ENCODE results near the gene GLA. TPM values are rescaled to one million over a fixed set of nuclear protein-coding genes. Genes with fewer than 3 reads are reported as not detected.

GLA gene
- total RNA-seq (10 to 100 TPM in 2 of 5 donors, 1 to 10 TPM in 2, not detected in 1; 6.4 to 19.6 (median 12.7) TPM), polyA plus RNA-seq (10 to 100 TPM in 2 of 3 donors, 1 to 10 TPM in 1; 8.1 to 25.6 (median 18.6) TPM)
- long read RNA-seq, donor 1, partial matches to known transcripts: 0 of 5 reads
- long read RNA-seq, donor 1, other reads (novel, unspliced or antisense): 0 of 5 reads
- long read RNA-seq, donor 2, transcript GLA-201 (7 exons, 1,318 nt): major isoform, 7 of 11 reads
- long read RNA-seq, donor 2, partial matches to known transcripts: 0 of 11 reads
- long read RNA-seq, donor 2, other reads (novel, unspliced or antisense): 0 of 11 reads
- long read RNA-seq, donor 3, partial matches to known transcripts: 0 of 5 reads
- long read RNA-seq, donor 3, other reads (novel, unspliced or antisense): 0 of 5 reads
- long read RNA-seq, donor 4: 0 reads
- long read RNA-seq, donor 5, transcript GLA-201 (7 exons, 1,318 nt): major isoform, 8 of 10 reads
- long read RNA-seq, donor 5, partial matches to known transcripts: 0 of 10 reads
- long read RNA-seq, donor 5, other reads (novel, unspliced or antisense): 0 of 10 reads
- long read RNA-seq, donor 6, transcript GLA-201 (7 exons, 1,318 nt): major isoform, 9 of 12 reads
- long read RNA-seq, donor 6, partial matches to known transcripts: 0 of 12 reads
- long read RNA-seq, donor 6, other reads (novel, unspliced or antisense): 0 of 12 reads
- long read RNA-seq, donor 7, partial matches to known transcripts: 31 of 43 reads
- long read RNA-seq, donor 7, other reads (novel, unspliced or antisense): 8 of 43 reads
- long read RNA-seq, donor 8, partial matches to known transcripts: 0 of 5 reads
- long read RNA-seq, donor 8, other reads (novel, unspliced or antisense): 0 of 5 reads
- long read RNA-seq, donor 9, transcript GLA-201 (7 exons, 1,318 nt): major isoform, 5 of 6 reads
- long read RNA-seq, donor 9, partial matches to known transcripts: 0 of 6 reads
- long read RNA-seq, donor 9, other reads (novel, unspliced or antisense): 0 of 6 reads
- long read RNA-seq, donor 10, transcript GLA-201 (7 exons, 1,318 nt): major isoform, 5 of 10 reads
- long read RNA-seq, donor 10, partial matches to known transcripts: 0 of 10 reads
- long read RNA-seq, donor 10, other reads (novel, unspliced or antisense): 0 of 10 reads

DNA sequence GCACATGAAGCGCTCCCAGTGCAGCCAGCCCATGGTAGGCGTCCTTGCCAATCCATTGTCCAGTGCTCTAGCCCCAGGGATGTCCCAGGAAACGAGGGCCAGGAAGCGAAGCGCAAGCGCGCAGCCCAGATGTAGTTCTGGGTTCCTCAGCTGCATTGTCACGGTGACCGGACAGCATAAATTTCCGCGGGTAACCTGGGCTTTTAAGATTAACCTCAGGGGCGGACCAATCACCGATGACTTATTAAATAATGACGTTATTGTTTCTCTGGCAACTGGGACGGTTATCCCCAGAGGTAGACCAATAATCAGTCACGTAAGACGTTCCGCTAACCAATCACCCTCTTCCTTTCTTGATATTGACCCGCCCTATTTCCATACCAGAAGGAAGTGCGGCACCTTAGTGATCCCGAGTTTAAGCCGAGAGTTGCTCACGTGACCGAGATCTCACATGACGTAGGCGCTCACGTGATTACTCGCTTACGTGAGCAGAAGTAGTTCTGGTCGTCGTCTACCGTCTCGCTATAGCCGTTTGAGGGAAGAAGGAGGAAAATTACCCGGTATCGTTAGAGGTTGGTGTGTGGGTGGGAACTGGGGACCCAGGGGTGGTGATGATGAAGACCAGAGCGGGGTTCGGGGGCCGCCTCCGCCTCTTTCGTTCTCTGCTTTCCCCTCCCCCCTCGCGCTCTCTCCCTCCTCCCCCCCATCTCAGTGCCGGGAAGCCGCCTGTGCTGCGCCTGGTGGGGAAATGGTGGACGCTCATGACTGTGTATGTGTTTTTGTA, at the start of gene GLA, which contains the start of gene HNRNPH2:
TSS of gene GLA (minus strand) at position 178 of the 784 bp plus-strand sequence. CDS start at position 156, 22 bp downstream.
TSS of gene HNRNPH2 (plus strand) at position 475 of the 784 bp plus-strand sequence. CDS start 3,767 bp downstream, outside the sequence.
- Histone ChIP-seq H3K27ac (peak within 1 kb of the TSS; percentile 86 to 95 (median 90)), H3K4me3 (peak within 1 kb of the TSS; percentile 51 to 62 (median 56)), H3K4me1 (peaks cover 0 to 47% (median 17%) of the 10 kb centered on the region in 4 donors), H3K36me3 (peaks cover 2 to 18% (median 12%) of the 10 kb centered on the region in 4 donors), H3K27me3 (no peaks in the 10 kb centered on the region), H3K9me3 (peaks cover 0 to 4% (median 0%) of the 10 kb centered on the region in 4 donors)
- DNase-seq: peak; percentile 91 to 97
- WGBS, 5 donors: 0 to 36% (median 7%) methylated on average over 28 to 47 of the region's 47 CpGs
- TF ChIP-seq POLR2A (IDR thresholded peaks at IDR 0.05) (peak in 2 of 4 donors; percentile 87 to 89), CTCF (IDR thresholded peaks at IDR 0.05) (no peak), POLR2AphosphoS5 (IDR thresholded peaks at IDR 0.05) (peak; percentile 91 to 96 (median 93)), EP300 (IDR thresholded peaks at IDR 0.05) (peak; percentile 3)
- intact Hi-C loops (cut with DNase I; ENCODE audit: low total_unique reads): no loop called here

- no peaks in the 10 kb centered on the region for H3K27me3 ChIP-seq
- H3K9me3 ChIP-seq: no peaks in the 10 kb centered on the region
- H3K27ac ChIP-seq: no peak overlapping the region
- H3K4me1 ChIP-seq: peaks cover 0 to 8% (median 0%) of the 10 kb centered on the region in 4 donors
- H3K4me3 ChIP-seq: no peak overlapping the region
- intact Hi-C loops (cut with DNase I; ENCODE audit: low total_unique reads): no loop called here
- no peak for TF ChIP-seq EP300 (IDR thresholded peaks at IDR 0.05)
- no peak for TF ChIP-seq POLR2AphosphoS5 (IDR thresholded peaks at IDR 0.05)
- no peak for TF ChIP-seq POLR2A (IDR thresholded peaks at IDR 0.05)
- no peak for TF ChIP-seq CTCF (IDR thresholded peaks at IDR 0.05)
- DNase-seq: no peak
- 70 to 84% (median 77%) methylated on average over 3 of the region's 3 CpGs for WGBS, 5 donors
- peaks cover 0 to 12% (median 8%) of the 10 kb centered on the region in 4 donors for H3K36me3 ChIP-seq
Measured at GRCh38 chrX:101452056-101452455, 44.3 kb upstream of the GLA start.

DNA sequence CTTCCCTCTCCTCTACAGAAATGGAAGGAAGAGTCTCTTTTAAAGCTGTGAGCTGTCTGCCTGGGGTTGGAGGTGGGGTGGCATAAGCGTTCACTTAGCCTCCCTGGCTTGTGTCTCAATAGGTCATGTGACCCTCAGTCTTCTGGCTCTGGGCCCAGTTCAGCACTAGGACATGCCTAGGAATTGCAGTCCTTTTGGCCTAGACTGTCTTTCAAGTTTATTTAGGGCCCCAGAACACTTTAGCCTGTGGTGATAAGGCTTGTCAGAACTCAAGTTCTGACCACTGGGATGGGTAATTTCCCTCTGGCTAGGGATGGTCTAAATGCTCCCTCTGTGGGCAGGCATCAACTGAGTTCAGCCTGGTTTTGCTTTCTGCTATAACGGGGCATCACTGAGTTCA, 43.2 kb upstream of the GLA start:
- no peaks in the 10 kb centered on the region for H3K27me3 ChIP-seq
- DNase-seq: peak in 1 of 2 donors; percentile 11
- WGBS, 5 donors: 40 to 81% (median 67%) methylated on average over 2 of the region's 2 CpGs
- no peaks in the 10 kb centered on the region for H3K9me3 ChIP-seq
- intact Hi-C loops (cut with DNase I; ENCODE audit: low total_unique reads): no loop called here
- TF ChIP-seq CTCF (IDR thresholded peaks at IDR 0.05): no peak
- TF ChIP-seq POLR2AphosphoS5 (IDR thresholded peaks at IDR 0.05): no peak
- TF ChIP-seq EP300 (IDR thresholded peaks at IDR 0.05): no peak
- TF ChIP-seq POLR2A (IDR thresholded peaks at IDR 0.05): no peak
- H3K36me3 ChIP-seq: peaks cover 0 to 20% (median 7%) of the 10 kb centered on the region in 4 donors
- H3K4me1 ChIP-seq: peaks cover 0 to 8% (median 0%) of the 10 kb centered on the region in 4 donors
- H3K4me3 ChIP-seq: no peak overlapping the region
- H3K27ac ChIP-seq: no peak overlapping the region

All from stomach (tissue), 19 donors.